IMR-90 (cell line): Measurements from ENCODE around the gene ROBO2.

ENCODE experiments used
- CEBPB ChIP-seq: IDR thresholded peaks from 2 replicates; pipeline ENCODE4 v1.6.1; 2012; ENCODE audit warnings: low read depth, low read length, improper control_type of control experiment
- CTCF ChIP-seq: conservative IDR thresholded peaks from 2 replicates; pipeline ENCODE4 v1.5.1; 2012; ENCODE audit warnings: mild to moderate bottlenecking, low read depth, low read length, improper control_type of control experiment
- ELK1 ChIP-seq: fragments of 150-350 bp; IDR thresholded peaks from 2 replicates; pipeline ENCODE4 v1.6.1; 2016; ENCODE audit warnings: low read depth, mild to moderate bottlenecking, low read length, moderate library complexity, borderline replicate concordance
- MAFK ChIP-seq: IDR thresholded peaks from 2 replicates; pipeline ENCODE4 v1.6.1; 2012; ENCODE audit warnings: low read depth, low read length, improper control_type of control experiment
- MAZ ChIP-seq: IDR thresholded peaks from 2 replicates; pipeline ENCODE4 v1.6.1; 2012; ENCODE audit warnings: low read depth, mild to moderate bottlenecking, low read length, improper control_type of control experiment, moderate library complexity, borderline replicate concordance
- MXI1 ChIP-seq: IDR thresholded peaks from 2 replicates; pipeline ENCODE4 v1.6.1; 2012; ENCODE audit warnings: low read depth, mild to moderate bottlenecking, low read length, moderate library complexity, borderline replicate concordance
- NFE2L2 ChIP-seq: fragments of 150-350 bp; IDR thresholded peaks from 2 replicates; pipeline ENCODE4 v1.6.1; 2016; ENCODE audit warnings: low read depth, mild to moderate bottlenecking, low read length
- POLR2A ChIP-seq: IDR thresholded peaks from 2 replicates; pipeline ENCODE4 v1.6.1; 2012; ENCODE audit warnings: mild to moderate bottlenecking, low read depth, low read length
- RAD21 ChIP-seq: IDR thresholded peaks from 2 replicates; pipeline ENCODE4 v1.6.1; 2012; ENCODE audit warnings: low read length, improper control_type of control experiment
- RFX5 ChIP-seq: IDR thresholded peaks from 2 replicates; pipeline ENCODE4 v1.8.0; 2012; ENCODE audit warnings: low read depth, mild to moderate bottlenecking, low read length, moderate library complexity
- USF2 ChIP-seq: fragments of 150-350 bp; IDR thresholded peaks from 2 replicates; pipeline ENCODE4 v1.6.1; 2017; ENCODE audit warnings: mild to moderate bottlenecking, antibody characterized with exemption, low read length, low read depth

GRCh38 chr3:77456431-77456830 is 416.5 kb downstream of the ROBO2 start:
- no peak for TF ChIP-seq CTCF
- no peak for TF ChIP-seq MXI1
- TF ChIP-seq MAZ, result no peak
- no peak for TF ChIP-seq RFX5
- TF ChIP-seq POLR2A, result no peak
- no peak for TF ChIP-seq CEBPB
- no peak for TF ChIP-seq USF2
- no peak for TF ChIP-seq RAD21
- no peak for TF ChIP-seq NFE2L2
- TF ChIP-seq ELK1, result no peak
- TF ChIP-seq MAFK, result no peak
